Fibroblast of the aortic adventitia (primary cell): Measurements from ENCODE around the gene SULT1C2. TPM values are rescaled to one million over a fixed set of nuclear protein-coding genes. Genes with fewer than 3 reads are reported as not detected.
"Not testable (repeated sequence)": the region's sequence is repeated elsewhere in the genome, so short reads cannot be mapped to it uniquely, and the experiment has no call there.

Experiments used
- DNase-seq: peaks from one replicate; pipeline ENCODE4 v3.0.0-alpha.2; 2010; ENCODE audit warnings: low read depth
- H3K4me3 ChIP-seq: 2 replicates; pipeline ENCODE4 v1.5.1; 2011; ENCODE audit warnings: low read depth, mild to moderate bottlenecking, control low read depth, low read length, moderate library complexity
- CTCF ChIP-seq: IDR thresholded peaks from 2 replicates; pipeline ENCODE4 v1.5.1; 2011; ENCODE audit warnings: mild to moderate bottlenecking, low read length, control low read depth, inconsistent platforms; ENCODE audit not compliant: insufficient read depth
- total RNA-seq: library from RNA; depleted of rRNA; stranded (reverse); fragments of >200 nt; gene quantifications from 2 replicates; pipeline ENCODE4 v1.2.3, GENCODE V29; 2012; ENCODE audit warnings: low replicate concordance

SULT1C2 gene
- total RNA-seq, 1 donor, result 0.27 TPM

- no peak overlapping the region for H3K4me3 ChIP-seq
- TF ChIP-seq CTCF, result no peak
- DNase-seq, result no peak
These were observed 18.3 kb upstream of the SULT1C2 start for GRCh38 chr2:108270346-108270745.

- no peak for DNase-seq
- no peak for TF ChIP-seq CTCF
- H3K4me3 ChIP-seq, result no peak overlapping the region
These were observed 17.8 kb upstream of the SULT1C2 start for GRCh38 chr2:108270768-108271506.

GRCh38 chr2:108271691-108272253 lies 16.9 kb upstream of the SULT1C2 start:
- no peak for TF ChIP-seq CTCF
- DNase-seq, result peak; percentile 61
- H3K4me3 ChIP-seq, result peak overlapping the region; percentile 28

- DNase-seq, result peak; percentile 60
- TF ChIP-seq CTCF, result no peak
- H3K4me3 ChIP-seq, result no peak overlapping the region
These were observed 10.1 kb upstream of the SULT1C2 start for GRCh38 chr2:108278631-108279030.

- no peak for DNase-seq
- TF ChIP-seq CTCF, result no peak
- no peak overlapping the region for H3K4me3 ChIP-seq
These were observed 9.2 kb upstream of the SULT1C2 start for GRCh38 chr2:108279468-108279867.

GRCh38 chr2:108280466-108280865 lies 8.2 kb upstream of the SULT1C2 start:
- no peak overlapping the region for H3K4me3 ChIP-seq
- no peak for DNase-seq
- TF ChIP-seq CTCF, result no peak

GRCh38 chr2:108284566-108284965 lies 4.1 kb upstream of the SULT1C2 start:
- H3K4me3 ChIP-seq, DNase-seq: not testable (repeated sequence)
